ENCODE data around the gene ARID3B.

ARID3B gene

GRCh38 chr15:74642734-74643664 is 102.0 kb downstream of the ARID3B start:
- DNase-seq (ENCODE audit: low read depth), result no peak

- DNase-seq (ENCODE audit: low read depth), result no peak
These were observed 102.7 kb downstream of the ARID3B start for GRCh38 chr15:74643665-74644204.

- DNase-seq (ENCODE audit: low read depth), result no peak
These were observed 105.5 kb downstream of the ARID3B start for GRCh38 chr15:74646480-74646879.

All from activated T-cell treated with anti-CD3 and anti-CD28 coated beads for 48 hours (primary cell).